Neural progenitor cell (in vitro differentiated cells): ENCODE results near the gene ALDH1A3. TPM values are rescaled to one million over a fixed set of nuclear protein-coding genes. Genes with fewer than 3 reads are reported as not detected.

ENCODE experiments used
- DNase-seq: peaks from one replicate; pipeline ENCODE4 v3.0.0-alpha.2; 2016; ENCODE audit warnings: low spot score
- H2AFZ ChIP-seq: fragments of 200-600 bp; sonication (generic); replicated peaks from 2 replicates; pipeline ENCODE4 v1.6.1; 2016; ENCODE audit warnings: antibody characterized with exemption
- H3F3A ChIP-seq: fragments of 200-600 bp; sonication (generic); 2 replicates; pipeline ENCODE4 v1.6.1; 2016; ENCODE audit warnings: antibody characterized with exemption, low read depth
- H3K27ac ChIP-seq: fragments of 200-600 bp; sonication (generic); 2 replicates; pipeline ENCODE4 v1.5.1; 2016; ENCODE audit warnings: mild to moderate bottlenecking
- H3K27me3 ChIP-seq: fragments of 200-600 bp; sonication (generic); 2 replicates; pipeline ENCODE4 v1.6.1; 2016; ENCODE audit warnings: mild to moderate bottlenecking, moderate library complexity
- H3K36me3 ChIP-seq: fragments of 200-600 bp; sonication (generic); 2 replicates; pipeline ENCODE4 v1.5.1; 2016
- H3K4me1 ChIP-seq: fragments of 200-600 bp; sonication (generic); 2 replicates; pipeline ENCODE4 v1.6.1; 2016; ENCODE audit warnings: mixed run types
- H3K4me2 ChIP-seq: fragments of 200-600 bp; sonication (generic); 2 replicates; pipeline ENCODE4 v1.6.1; 2016
- H3K4me3 ChIP-seq: fragments of 200-600 bp; sonication (generic); 2 replicates; pipeline ENCODE4 v1.5.1; 2016
- H3K79me2 ChIP-seq: fragments of 200-600 bp; sonication (generic); 2 replicates; pipeline ENCODE4 v1.6.1; 2016; ENCODE audit warnings: low read depth
- H3K9ac ChIP-seq: fragments of 200-600 bp; sonication (generic); 2 replicates; pipeline ENCODE4 v1.6.1; 2016
- H3K9me3 ChIP-seq: fragments of 200-600 bp; sonication (generic); 2 replicates; pipeline ENCODE4 v1.5.1; 2016; ENCODE audit warnings: low read depth
- H4K20me1 ChIP-seq: fragments of 200-600 bp; sonication (generic); 2 replicates; pipeline ENCODE4 v1.6.1; 2016; ENCODE audit warnings: low read depth
- H3K27ac Mint-ChIP-seq: 3 replicates; pipeline ENCODE4 v1.8.0; 2021; ENCODE audit warnings: mixed read lengths
- H3K27me3 Mint-ChIP-seq: 2 replicates; pipeline ENCODE4 v1.8.0; 2022; ENCODE audit warnings: low read depth, mild to moderate bottlenecking, inconsistent platforms, moderate library complexity, mixed read lengths; ENCODE audit not compliant: insufficient read depth
- H3K36me3 Mint-ChIP-seq: 3 replicates; pipeline ENCODE4 v1.8.0; 2021; ENCODE audit warnings: mixed read lengths
- H3K4me1 Mint-ChIP-seq: 3 replicates; pipeline ENCODE4 v1.8.0; 2021; ENCODE audit warnings: mixed read lengths
- H3K4me3 Mint-ChIP-seq: 3 replicates; pipeline ENCODE4 v1.8.0; 2021; ENCODE audit warnings: mild to moderate bottlenecking, moderate library complexity, mixed read lengths
- H3K9me3 Mint-ChIP-seq: 3 replicates; pipeline ENCODE4 v1.8.0; 2020; ENCODE audit warnings: mixed read lengths
- CTCF ChIP-seq: fragments of 200-600 bp; sonication (generic); IDR thresholded peaks from 2 replicates; pipeline ENCODE4 v1.5.1; 2017; ENCODE audit warnings: antibody characterized with exemption, mild to moderate bottlenecking
- EZH2 ChIP-seq: fragments of 200-600 bp; sonication (generic); IDR thresholded peaks from 2 replicates; pipeline ENCODE4 v1.6.1; 2017; ENCODE audit warnings: antibody characterized with exemption, mild to moderate bottlenecking, moderate library complexity
- EZH2phosphoT487 ChIP-seq: fragments of 200-600 bp; sonication (generic); IDR thresholded peaks from 2 replicates; pipeline ENCODE4 v1.6.1; 2017; ENCODE audit warnings: antibody characterized with exemption
- total RNA-seq: library from RNA; depleted of rRNA; stranded (reverse); fragments of >200 nt; gene quantifications from 2 replicates; pipeline ENCODE4 v1.2.3, GENCODE V29; 2015; ENCODE audit warnings: low replicate concordance

ALDH1A3 gene
- total RNA-seq, 1 donor from 2014 or later, result 0.80 TPM

- DNase-seq, result no peak
- no peak overlapping the region for H3K4me3 ChIP-seq
- H3F3A ChIP-seq, result no peaks in the 10 kb centered on the region
- Mint-ChIP-seq H3K27me3 (peaks cover 11% of the 10 kb centered on the region), H3K36me3 (no peaks in the 10 kb centered on the region), H3K4me1 (peaks cover 24% of the 10 kb centered on the region), H3K4me3 (no peak overlapping the region), H3K9me3 (no peaks in the 10 kb centered on the region), H3K27ac (no peak overlapping the region)
- no peak overlapping the region for H3K27ac ChIP-seq
- no peaks in the 10 kb centered on the region for H3K79me2 ChIP-seq
- no peak overlapping the region for H3K9ac ChIP-seq
- TF ChIP-seq EZH2 (no peak), CTCF (no peak), EZH2phosphoT487 (no peak)
- H3K4me2 ChIP-seq, result no peak overlapping the region
- H3K27me3 ChIP-seq, result no peaks in the 10 kb centered on the region
- peaks cover 16% of the 10 kb centered on the region for H3K4me1 ChIP-seq
- no peak overlapping the region for H2AFZ ChIP-seq
- no peaks in the 10 kb centered on the region for H4K20me1 ChIP-seq
- H3K9me3 ChIP-seq, result no peaks in the 10 kb centered on the region
- no peaks in the 10 kb centered on the region for H3K36me3 ChIP-seq
These were observed 51.7 kb downstream of the ALDH1A3 start for GRCh38 chr15:100931143-100931890.

GRCh38 chr15:100932676-100933348 is 53.2 kb downstream of the ALDH1A3 start:
- Histone ChIP-seq H3K79me2 (no peaks in the 10 kb centered on the region), H3K27me3 (no peaks in the 10 kb centered on the region), H3K4me2 (no peak overlapping the region), H3K27ac (no peak overlapping the region), H3K4me1 (peaks cover 16% of the 10 kb centered on the region), H4K20me1 (no peaks in the 10 kb centered on the region), H3K36me3 (no peaks in the 10 kb centered on the region), H3K4me3 (no peak overlapping the region), H3K9ac (no peak overlapping the region), H2AFZ (peak overlapping the region; percentile 59), H3F3A (no peaks in the 10 kb centered on the region), H3K9me3 (no peaks in the 10 kb centered on the region)
- no peaks in the 10 kb centered on the region for H3K9me3 Mint-ChIP-seq
- peaks cover 24% of the 10 kb centered on the region for H3K4me1 Mint-ChIP-seq
- peaks cover 11% of the 10 kb centered on the region for H3K27me3 Mint-ChIP-seq
- H3K27ac Mint-ChIP-seq, result no peak overlapping the region
- no peak for TF ChIP-seq CTCF
- no peak for TF ChIP-seq EZH2phosphoT487
- TF ChIP-seq EZH2, result no peak
- DNase-seq, result no peak
- H3K4me3 Mint-ChIP-seq, result no peak overlapping the region
- no peaks in the 10 kb centered on the region for H3K36me3 Mint-ChIP-seq

- peaks cover 6% of the 10 kb centered on the region for H3K27me3 Mint-ChIP-seq
- H3K4me3 Mint-ChIP-seq, result no peak overlapping the region
- peaks cover 8% of the 10 kb centered on the region for H3K4me1 ChIP-seq
- no peak for DNase-seq
- no peak overlapping the region for H3K27ac ChIP-seq
- H3K4me1 Mint-ChIP-seq, result peaks cover 13% of the 10 kb centered on the region
- no peaks in the 10 kb centered on the region for H3K79me2 ChIP-seq
- H3F3A ChIP-seq, result no peaks in the 10 kb centered on the region
- no peaks in the 10 kb centered on the region for H3K36me3 ChIP-seq
- no peaks in the 10 kb centered on the region for H4K20me1 ChIP-seq
- no peak overlapping the region for H3K27ac Mint-ChIP-seq
- H3K9me3 ChIP-seq, result no peaks in the 10 kb centered on the region
- no peaks in the 10 kb centered on the region for H3K27me3 ChIP-seq
- no peak overlapping the region for H3K9ac ChIP-seq
- no peak overlapping the region for H3K4me3 ChIP-seq
- TF ChIP-seq EZH2 (no peak), CTCF (no peak), EZH2phosphoT487 (no peak)
- H2AFZ ChIP-seq, result no peak overlapping the region
- no peak overlapping the region for H3K4me2 ChIP-seq
- no peaks in the 10 kb centered on the region for H3K36me3 Mint-ChIP-seq
- no peaks in the 10 kb centered on the region for H3K9me3 Mint-ChIP-seq
These were observed 54.5 kb downstream of the ALDH1A3 start for GRCh38 chr15:100934166-100934565.
